ENCODE data around the gene SCGB3A2.

DNA sequence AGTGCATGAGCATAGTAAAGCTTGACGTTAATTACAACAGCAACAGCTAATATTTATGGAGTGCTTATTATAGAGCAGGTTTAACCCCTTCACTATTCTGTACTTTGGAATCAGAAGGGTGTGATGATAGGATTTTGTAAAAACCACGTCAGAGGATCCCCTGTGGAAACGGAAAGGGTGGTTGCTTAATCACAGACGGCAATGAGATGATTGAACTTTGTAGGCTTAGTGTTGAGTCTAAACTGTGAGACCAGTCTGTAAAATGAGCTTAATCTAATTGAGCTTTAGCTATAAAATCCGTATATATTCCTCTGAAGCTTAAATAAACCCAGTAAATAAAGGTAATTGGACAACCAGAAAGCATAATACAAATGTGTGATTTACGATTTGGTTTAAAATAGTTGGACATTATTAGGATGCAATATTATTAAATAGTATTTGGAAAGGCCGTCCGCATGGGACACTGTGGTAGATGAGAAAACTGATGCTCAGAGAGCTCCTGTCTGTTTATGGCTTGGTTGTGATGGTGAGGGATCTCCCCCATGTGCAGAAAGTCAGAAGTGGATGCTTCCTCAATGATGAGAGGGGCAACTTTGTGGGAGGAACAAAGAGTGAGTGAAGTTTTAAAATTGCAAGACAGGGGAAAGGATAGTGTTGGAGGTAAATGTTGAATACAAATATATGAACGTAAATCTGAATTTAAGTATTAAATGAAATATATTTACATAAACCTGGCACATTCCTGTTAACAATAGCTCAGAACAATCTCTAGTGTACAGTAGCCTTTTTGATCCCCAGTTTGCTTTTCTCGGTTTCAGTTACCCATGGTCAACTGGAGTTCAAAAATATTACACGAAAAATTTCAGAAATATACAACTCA, 23.4 kb upstream of the SCGB3A2 start:
- no peak for TF ChIP-seq EP300 (IDR thresholded peaks at IDR 0.05; ENCODE audit: borderline replicate concordance in 1 of 2, low read depth in 1 of 2, low read length in 1 of 2)
- TF ChIP-seq, protein P1, sequence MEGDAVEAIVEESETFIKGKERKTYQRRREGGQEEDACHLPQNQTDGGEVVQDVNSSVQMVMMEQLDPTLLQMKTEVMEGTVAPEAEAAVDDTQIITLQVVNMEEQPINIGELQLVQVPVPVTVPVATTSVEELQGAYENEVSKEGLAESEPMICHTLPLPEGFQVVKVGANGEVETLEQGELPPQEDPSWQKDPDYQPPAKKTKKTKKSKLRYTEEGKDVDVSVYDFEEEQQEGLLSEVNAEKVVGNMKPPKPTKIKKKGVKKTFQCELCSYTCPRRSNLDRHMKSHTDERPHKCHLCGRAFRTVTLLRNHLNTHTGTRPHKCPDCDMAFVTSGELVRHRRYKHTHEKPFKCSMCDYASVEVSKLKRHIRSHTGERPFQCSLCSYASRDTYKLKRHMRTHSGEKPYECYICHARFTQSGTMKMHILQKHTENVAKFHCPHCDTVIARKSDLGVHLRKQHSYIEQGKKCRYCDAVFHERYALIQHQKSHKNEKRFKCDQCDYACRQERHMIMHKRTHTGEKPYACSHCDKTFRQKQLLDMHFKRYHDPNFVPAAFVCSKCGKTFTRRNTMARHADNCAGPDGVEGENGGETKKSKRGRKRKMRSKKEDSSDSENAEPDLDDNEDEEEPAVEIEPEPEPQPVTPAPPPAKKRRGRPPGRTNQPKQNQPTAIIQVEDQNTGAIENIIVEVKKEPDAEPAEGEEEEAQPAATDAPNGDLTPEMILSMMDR (IDR thresholded peaks at IDR 0.05): no peak
- TF ChIP-seq, protein P2, sequence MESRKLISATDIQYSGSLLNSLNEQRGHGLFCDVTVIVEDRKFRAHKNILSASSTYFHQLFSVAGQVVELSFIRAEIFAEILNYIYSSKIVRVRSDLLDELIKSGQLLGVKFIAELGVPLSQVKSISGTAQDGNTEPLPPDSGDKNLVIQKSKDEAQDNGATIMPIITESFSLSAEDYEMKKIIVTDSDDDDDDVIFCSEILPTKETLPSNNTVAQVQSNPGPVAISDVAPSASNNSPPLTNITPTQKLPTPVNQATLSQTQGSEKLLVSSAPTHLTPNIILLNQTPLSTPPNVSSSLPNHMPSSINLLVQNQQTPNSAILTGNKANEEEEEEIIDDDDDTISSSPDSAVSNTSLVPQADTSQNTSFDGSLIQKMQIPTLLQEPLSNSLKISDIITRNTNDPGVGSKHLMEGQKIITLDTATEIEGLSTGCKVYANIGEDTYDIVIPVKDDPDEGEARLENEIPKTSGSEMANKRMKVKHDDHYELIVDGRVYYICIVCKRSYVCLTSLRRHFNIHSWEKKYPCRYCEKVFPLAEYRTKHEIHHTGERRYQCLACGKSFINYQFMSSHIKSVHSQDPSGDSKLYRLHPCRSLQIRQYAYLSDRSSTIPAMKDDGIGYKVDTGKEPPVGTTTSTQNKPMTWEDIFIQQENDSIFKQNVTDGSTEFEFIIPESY (IDR thresholded peaks at IDR 0.05; ENCODE audit: borderline replicate concordance, low read depth): no peak
- TF ChIP-seq, protein P3, sequence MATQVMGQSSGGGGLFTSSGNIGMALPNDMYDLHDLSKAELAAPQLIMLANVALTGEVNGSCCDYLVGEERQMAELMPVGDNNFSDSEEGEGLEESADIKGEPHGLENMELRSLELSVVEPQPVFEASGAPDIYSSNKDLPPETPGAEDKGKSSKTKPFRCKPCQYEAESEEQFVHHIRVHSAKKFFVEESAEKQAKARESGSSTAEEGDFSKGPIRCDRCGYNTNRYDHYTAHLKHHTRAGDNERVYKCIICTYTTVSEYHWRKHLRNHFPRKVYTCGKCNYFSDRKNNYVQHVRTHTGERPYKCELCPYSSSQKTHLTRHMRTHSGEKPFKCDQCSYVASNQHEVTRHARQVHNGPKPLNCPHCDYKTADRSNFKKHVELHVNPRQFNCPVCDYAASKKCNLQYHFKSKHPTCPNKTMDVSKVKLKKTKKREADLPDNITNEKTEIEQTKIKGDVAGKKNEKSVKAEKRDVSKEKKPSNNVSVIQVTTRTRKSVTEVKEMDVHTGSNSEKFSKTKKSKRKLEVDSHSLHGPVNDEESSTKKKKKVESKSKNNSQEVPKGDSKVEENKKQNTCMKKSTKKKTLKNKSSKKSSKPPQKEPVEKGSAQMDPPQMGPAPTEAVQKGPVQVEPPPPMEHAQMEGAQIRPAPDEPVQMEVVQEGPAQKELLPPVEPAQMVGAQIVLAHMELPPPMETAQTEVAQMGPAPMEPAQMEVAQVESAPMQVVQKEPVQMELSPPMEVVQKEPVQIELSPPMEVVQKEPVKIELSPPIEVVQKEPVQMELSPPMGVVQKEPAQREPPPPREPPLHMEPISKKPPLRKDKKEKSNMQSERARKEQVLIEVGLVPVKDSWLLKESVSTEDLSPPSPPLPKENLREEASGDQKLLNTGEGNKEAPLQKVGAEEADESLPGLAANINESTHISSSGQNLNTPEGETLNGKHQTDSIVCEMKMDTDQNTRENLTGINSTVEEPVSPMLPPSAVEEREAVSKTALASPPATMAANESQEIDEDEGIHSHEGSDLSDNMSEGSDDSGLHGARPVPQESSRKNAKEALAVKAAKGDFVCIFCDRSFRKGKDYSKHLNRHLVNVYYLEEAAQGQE (IDR thresholded peaks at IDR 0.05; ENCODE audit: low read depth, low read length): no peak
- TF ChIP-seq, protein P4, sequence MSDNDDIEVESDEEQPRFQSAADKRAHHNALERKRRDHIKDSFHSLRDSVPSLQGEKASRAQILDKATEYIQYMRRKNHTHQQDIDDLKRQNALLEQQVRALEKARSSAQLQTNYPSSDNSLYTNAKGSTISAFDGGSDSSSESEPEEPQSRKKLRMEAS (IDR thresholded peaks at IDR 0.05; ENCODE audit: low read depth): no peak
- TF ChIP-seq RAD21 (IDR thresholded peaks at IDR 0.05; ENCODE audit: low read length): no peak
- TF ChIP-seq, protein P5, sequence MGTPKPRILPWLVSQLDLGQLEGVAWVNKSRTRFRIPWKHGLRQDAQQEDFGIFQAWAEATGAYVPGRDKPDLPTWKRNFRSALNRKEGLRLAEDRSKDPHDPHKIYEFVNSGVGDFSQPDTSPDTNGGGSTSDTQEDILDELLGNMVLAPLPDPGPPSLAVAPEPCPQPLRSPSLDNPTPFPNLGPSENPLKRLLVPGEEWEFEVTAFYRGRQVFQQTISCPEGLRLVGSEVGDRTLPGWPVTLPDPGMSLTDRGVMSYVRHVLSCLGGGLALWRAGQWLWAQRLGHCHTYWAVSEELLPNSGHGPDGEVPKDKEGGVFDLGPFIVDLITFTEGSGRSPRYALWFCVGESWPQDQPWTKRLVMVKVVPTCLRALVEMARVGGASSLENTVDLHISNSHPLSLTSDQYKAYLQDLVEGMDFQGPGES (IDR thresholded peaks at IDR 0.05; ENCODE audit: low read depth, low read length): no peak
- no peak for TF ChIP-seq EZH2phosphoT487 (IDR thresholded peaks at IDR 0.05; ENCODE audit: borderline replicate concordance, low read depth)
- no peak for TF ChIP-seq POLR2AphosphoS5 (IDR thresholded peaks at IDR 0.05; ENCODE audit: low read depth, low read length)
- TF ChIP-seq SIN3A (IDR thresholded peaks at IDR 0.05; ENCODE audit: borderline replicate concordance, low read depth, low read length): no peak
- no peak for TF ChIP-seq MXI1 (IDR thresholded peaks at IDR 0.05; ENCODE audit: low read depth, low read length)
- TF ChIP-seq, protein P6, sequence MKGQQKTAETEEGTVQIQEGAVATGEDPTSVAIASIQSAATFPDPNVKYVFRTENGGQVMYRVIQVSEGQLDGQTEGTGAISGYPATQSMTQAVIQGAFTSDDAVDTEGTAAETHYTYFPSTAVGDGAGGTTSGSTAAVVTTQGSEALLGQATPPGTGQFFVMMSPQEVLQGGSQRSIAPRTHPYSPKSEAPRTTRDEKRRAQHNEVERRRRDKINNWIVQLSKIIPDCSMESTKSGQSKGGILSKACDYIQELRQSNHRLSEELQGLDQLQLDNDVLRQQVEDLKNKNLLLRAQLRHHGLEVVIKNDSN (IDR thresholded peaks at IDR 0.05; ENCODE audit: borderline replicate concordance, low read depth): no peak
- no peak for TF ChIP-seq RFX5 (IDR thresholded peaks at IDR 0.05; ENCODE audit: low read length)

All from SK-N-SH (cell line).